Right cardiac atrium (tissue), 5 donors: Measurements from ENCODE around the gene MIB2. TPM values are rescaled to one million over a fixed set of nuclear protein-coding genes. Genes with fewer than 3 reads are reported as not detected.
"Not testable (repeated sequence)": the region's sequence is repeated elsewhere in the genome, so short reads cannot be mapped to it uniquely, and the experiment has no call there.

Experiments
- ATAC-seq, 2 donors: fragments of 200-7000 bp; cut with Tn5 transposase; one replicate each; pipeline versions ENCODE4 v1.8.0 to v1.9.1; 2020; ENCODE audit warnings: moderate library complexity in 2 of 2, mild to moderate bottlenecking in 1 of 2
- DNase-seq, 3 donors: peaks; one replicate each; pipeline ENCODE4 v3.0.0-alpha.2; 2020
- H3K27ac ChIP-seq: one replicate; pipeline ENCODE4 v1.5.1; 2013; ENCODE audit warnings: mild to moderate bottlenecking, low read length, control low read depth, moderate library complexity
- H3K27me3 ChIP-seq: one replicate; pipeline ENCODE4 v1.6.1; 2013; ENCODE audit not compliant: control insufficient read depth, insufficient read depth
- H3K4me1 ChIP-seq: one replicate; pipeline ENCODE4 v1.6.1; 2013; ENCODE audit warnings: low read length; ENCODE audit not compliant: control insufficient read depth, insufficient read depth
- H3K4me3 ChIP-seq: one replicate; pipeline ENCODE4 v1.5.1; 2013; ENCODE audit warnings: low read length, control low read depth
- H3K9me3 ChIP-seq: one replicate; pipeline ENCODE4 v1.6.1; 2013; ENCODE audit warnings: low read length; ENCODE audit not compliant: control insufficient read depth
- WGBS: extraction: QIAGEN DNeasy Blood & Tissue Kit; methylation state at CpG from one replicate; pipeline ENCODE4 v1.1.7; 2013; 5-methylcytosine and 5-hydroxymethylcytosine counted together
- intact Hi-C, 4 donors: fragments of 100-400 bp; cut with DNase I; formaldehyde crosslinking; loops; one replicate each; pipeline versions ENCODE4 v1.11.0 to v1.14.0; 2022 to 2023
- polyA plus RNA-seq: library from polyadenylated mRNA; stranded (reverse); fragments of 200-250 nt; gene quantifications from one replicate; pipeline ENCODE4 v1.2.3, GENCODE V29; 2013
- total RNA-seq, 4 donors: library from RNA; stranded (reverse); fragmentation: NEBNext Ultra II Directional; extraction: Animal tissue kit (Norgen Biotek cat#: 25700); gene quantifications; one replicate each; pipeline ENCODE4 v1.2.1, GENCODE V29; 2021
- donor health status: healthy with polysubstance abuse.
- donor health status: DM: no; HTN: yes; CAD: no.
- donor health status: DM: no; HTN: no; CAD: no.
- donor health status: DM: no; HTN: yes; CAD: no; lungs with severe emphysema.
- donor health status: DM: yes; HTN: yes; CAD: no.

The MIB2 gene
- total and polyA plus RNA-seq, 5 donors, result 49.5 to 77.8 (median 57.8) TPM

GRCh38 chr1:1669468-1670440, 54.5 kb downstream of the MIB2 start:
- intact Hi-C loops, result no loop called here
- H3K27ac ChIP-seq, result peak overlapping the region; percentile 61
- ATAC-seq (peak in 1 of 2 donors; percentile 49), DNase-seq (peak in 2 of 3 donors; percentile 8 to 44)
- no peak overlapping the region for H3K4me3 ChIP-seq
- H3K4me1 ChIP-seq, result no peaks in the 10 kb centered on the region
- no peaks in the 10 kb centered on the region for H3K27me3 ChIP-seq
- WGBS, result 78% methylated on average over 43 of the region's 43 CpGs
- H3K9me3 ChIP-seq, result no peaks in the 10 kb centered on the region

GRCh38 chr1:1670866-1671265, 55.6 kb downstream of the MIB2 start:
- Histone ChIP-seq H3K9me3 (no peaks in the 10 kb centered on the region), H3K4me1 (no peaks in the 10 kb centered on the region), H3K27me3 (no peaks in the 10 kb centered on the region), H3K27ac (no peak overlapping the region), H3K4me3 (no peak overlapping the region)
- 83% methylated on average over 24 of the region's 24 CpGs for WGBS
- peak in 2 of 3 donors; percentile 8 to 32 for DNase-seq
- ATAC-seq, result no peak
- intact Hi-C loops, result no loop called here

- 81% methylated on average over 27 of the region's 27 CpGs for WGBS
- intact Hi-C loops, result no loop called here
- ATAC-seq, result no peak
- Histone ChIP-seq H3K4me3 (no peak overlapping the region), H3K4me1 (no peaks in the 10 kb centered on the region), H3K27me3 (no peaks in the 10 kb centered on the region), H3K9me3 (no peaks in the 10 kb centered on the region), H3K27ac (no peak overlapping the region)
- peak in 2 of 3 donors; percentile 6 to 48 for DNase-seq
Measured at GRCh38 chr1:1671365-1672119, 56.2 kb downstream of the MIB2 start.

GRCh38 chr1:1672181-1672965, 57.1 kb downstream of the MIB2 start:
- DNase-seq, result peak in 2 of 3 donors; percentile 7 to 23
- WGBS, result 94% methylated on average over 25 of the region's 25 CpGs
- H3K27me3 ChIP-seq, result no peaks in the 10 kb centered on the region
- no peaks in the 10 kb centered on the region for H3K9me3 ChIP-seq
- intact Hi-C loops, result no loop called here
- ATAC-seq, result no peak
- H3K4me1 ChIP-seq, result no peaks in the 10 kb centered on the region
- H3K4me3 ChIP-seq, result no peak overlapping the region
- no peak overlapping the region for H3K27ac ChIP-seq

- intact Hi-C loops, H3K4me3 ChIP-seq, ATAC-seq, H3K27ac ChIP-seq, H3K4me1 ChIP-seq, H3K27me3 ChIP-seq, H3K9me3 ChIP-seq: not testable (repeated sequence)
- 87% methylated on average over 19 of the region's 21 CpGs for WGBS
- peak in 1 of 3 donors; percentile 48 for DNase-seq
Measured at GRCh38 chr1:1674806-1675205, 59.5 kb downstream of the MIB2 start.

GRCh38 chr1:1675218-1675617, 59.9 kb downstream of the MIB2 start:
- H3K9me3 ChIP-seq, H3K4me1 ChIP-seq, ATAC-seq, H3K27ac ChIP-seq, intact Hi-C loops, H3K4me3 ChIP-seq, H3K27me3 ChIP-seq: not testable (repeated sequence)
- DNase-seq, result peak in 1 of 3 donors; percentile 16
- WGBS, result 94% methylated on average over 15 of the region's 18 CpGs

- WGBS, result 83% methylated on average over 9 of the region's 21 CpGs
- H3K27me3 ChIP-seq, H3K27ac ChIP-seq, H3K4me3 ChIP-seq, H3K9me3 ChIP-seq, ATAC-seq, H3K4me1 ChIP-seq, intact Hi-C loops: not testable (repeated sequence)
- peak in 1 of 3 donors; percentile 5 for DNase-seq
Measured at GRCh38 chr1:1676087-1676486, 60.8 kb downstream of the MIB2 start.

- WGBS, result 59% methylated on average over 39 of the region's 39 CpGs
- intact Hi-C loops, result no loop called here
- H3K27me3 ChIP-seq, result no peaks in the 10 kb centered on the region
- no peaks in the 10 kb centered on the region for H3K9me3 ChIP-seq
- DNase-seq, result peak in 1 of 3 donors; percentile 52
- no peaks in the 10 kb centered on the region for H3K4me1 ChIP-seq
- peak overlapping the region; percentile 28 for H3K27ac ChIP-seq
- H3K4me3 ChIP-seq, result no peak overlapping the region
- peak; percentile 11 to 20 for ATAC-seq
Measured at GRCh38 chr1:1677718-1678580, 62.6 kb downstream of the MIB2 start.

- DNase-seq, result peak in 2 of 3 donors; percentile 9 to 27
- intact Hi-C loops, result no loop called here
- H3K27ac ChIP-seq, result peak overlapping the region; percentile 28
- peak; percentile 27 to 32 for ATAC-seq
- H3K4me1 ChIP-seq, result no peaks in the 10 kb centered on the region
- no peak overlapping the region for H3K4me3 ChIP-seq
- no peaks in the 10 kb centered on the region for H3K9me3 ChIP-seq
- WGBS, result 73% methylated on average over 24 of the region's 24 CpGs
- no peaks in the 10 kb centered on the region for H3K27me3 ChIP-seq
Measured at GRCh38 chr1:1678581-1679380, 63.5 kb downstream of the MIB2 start.
